HCT116 (cell line): ENCODE measurements around the gene SLX9. TPM values are rescaled to one million over a fixed set of nuclear protein-coding genes. Genes with fewer than 3 reads are reported as not detected.

Experiments used
- ATAC-seq: fragments of 200-7000 bp; cut with Tn5 transposase; 2 replicates; pipeline ENCODE4 v1.9.1; 2020; ENCODE audit warnings: mild to moderate bottlenecking, moderate library complexity
- BruUV-seq: library from RNA; stranded (reverse); fragments of 400-500 nt; replicated peaks from 2 replicates; lab custom pipeline; 2021; lab: Mats Ljungman, UMichigan
- CTCF ChIA-PET: fragments of 300-600 bp; sonication (Branson Sonifier 250); formaldehyde crosslinking; loops from one replicate; lab custom pipeline; 2021; ENCODE audit warnings: antibody characterized with exemption; lab: Charles Lee
- POLR2A ChIA-PET: fragments of 300-600, 350-600 bp; sonication (Branson Sonifier 250); formaldehyde crosslinking; loops from one replicate; lab custom pipeline; 2021; ENCODE audit warnings: antibody characterized with exemption; lab: Charles Lee
- RAD21 ChIA-PET, 2 experiments: fragments of 300-600 bp; sonication (Branson Sonifier 250); formaldehyde crosslinking; loops; one replicate each; lab custom pipeline; 2023; ENCODE audit warnings: low total read pairs in 2 of 2; ENCODE audit not compliant: uncharacterized antibody in 2 of 2, unreplicated experiment in 2 of 2, low non-redundant PET in 1 of 2; lab: Charles Lee
- DNase-seq: peaks from one replicate; pipeline ENCODE4 v3.0.0-alpha.2; 2010; ENCODE audit warnings: low read depth, low spot score
- H2AFZ ChIP-seq: fragments of 200-600 bp; shearing (Covaris generic), sonication (generic); 2 replicates; pipeline ENCODE4 v1.6.1; 2017; ENCODE audit warnings: low read depth, mixed run types, mixed read lengths, antibody characterized with exemption, low read length; ENCODE audit not compliant: poor library complexity, severe bottlenecking
- H3K27ac ChIP-seq: 2 replicates; pipeline ENCODE4 v1.5.1; 2012; ENCODE audit warnings: low read depth, low read length
- H3K27me3 ChIP-seq: fragments of 200-600 bp; sonication (generic); 2 replicates; pipeline ENCODE4 v1.6.1; 2016; ENCODE audit warnings: mixed run types, low read length, mixed read lengths; ENCODE audit not compliant: insufficient read depth
- H3K36me3 ChIP-seq, 2 experiments: fragments of 200-500 bp in 1 of 2; fragments of 200-600 bp in 1 of 2; sonication (Bioruptor generic) in 1 of 2; sonication (generic) in 1 of 2; 2 replicates each; pipeline versions ENCODE4 v1.5.1 to v1.6.1; 2014 to 2016; ENCODE audit warnings: low read length in 2 of 2, inconsistent platforms in 1 of 2, mixed read lengths in 1 of 2, mixed run types in 1 of 2; ENCODE audit not compliant: insufficient read depth in 2 of 2, control insufficient read depth in 1 of 2
- H3K4me1 ChIP-seq, 2 experiments: fragments of 200-600 bp in 1 of 2; sonication (generic) in 1 of 2; 2 replicates each; pipeline versions ENCODE4 v1.5.1 to v1.6.1; 2012 to 2017; ENCODE audit warnings: low read length in 2 of 2, inconsistent platforms in 1 of 2, mild to moderate bottlenecking in 1 of 2, mixed read lengths in 1 of 2, mixed run types in 1 of 2, moderate library complexity in 1 of 2; ENCODE audit not compliant: insufficient read depth in 2 of 2, control insufficient read depth in 1 of 2
- H3K4me2 ChIP-seq: fragments of 200-600 bp; sonication (generic); 2 replicates; pipeline ENCODE4 v1.6.1; 2017; ENCODE audit warnings: mixed run types, low read length, mixed read lengths
- H3K4me3 ChIP-seq, 2 experiments: fragments of 200-600 bp in 1 of 2; sonication (generic) in 1 of 2; replicated peaks in 1 of 2; 2 replicates each; pipeline ENCODE4 v1.5.1; 2011 to 2016; ENCODE audit warnings: low read length in 2 of 2, control low read depth in 1 of 2, low read depth in 1 of 2, mild to moderate bottlenecking in 1 of 2, mixed read lengths in 1 of 2, mixed run types in 1 of 2
- H3K79me2 ChIP-seq: fragments of 200-600 bp; sonication (generic); 2 replicates; pipeline ENCODE4 v1.6.1; 2017; ENCODE audit warnings: mild to moderate bottlenecking, mixed run types, low read length, moderate library complexity, mixed read lengths; ENCODE audit not compliant: insufficient read depth
- H3K9ac ChIP-seq: fragments of 200-600 bp; sonication (generic); 2 replicates; pipeline ENCODE4 v1.6.1; 2016; ENCODE audit warnings: low read length, mixed read lengths
- H3K9me2 ChIP-seq: fragments of 200-600 bp; sonication (generic), shearing (Covaris generic); 2 replicates; pipeline ENCODE4 v1.6.1; 2017; ENCODE audit warnings: mixed run types, mild to moderate bottlenecking, moderate library complexity; ENCODE audit not compliant: insufficient read depth
- H3K9me3 ChIP-seq, 2 experiments: fragments of 200-500 bp in 1 of 2; fragments of 200-600 bp in 1 of 2; sonication (Bioruptor generic) in 1 of 2; sonication (generic) in 1 of 2; 2 replicates each; pipeline ENCODE4 v1.6.1; 2014 to 2017; ENCODE audit warnings: low read length in 2 of 2, mixed read lengths in 2 of 2, inconsistent platforms in 1 of 2, low read depth in 1 of 2, mild to moderate bottlenecking in 1 of 2, mixed run types in 1 of 2, moderate library complexity in 1 of 2; ENCODE audit not compliant: control insufficient read depth in 1 of 2, insufficient read depth in 1 of 2
- H4K20me1 ChIP-seq: fragments of 200-600 bp; sonication (generic), shearing (Covaris generic); 2 replicates; pipeline ENCODE4 v1.6.1; 2017; ENCODE audit warnings: mixed run types, mild to moderate bottlenecking, moderate library complexity; ENCODE audit not compliant: insufficient read depth
- CEBPB ChIP-seq: IDR thresholded peaks from 2 replicates; pipeline ENCODE4 v1.6.1; 2012; ENCODE audit warnings: low read depth
- EZH2 ChIP-seq: fragments of 200-600 bp; sonication (generic); IDR thresholded peaks from 2 replicates; pipeline ENCODE4 v1.6.1; 2017; ENCODE audit warnings: antibody characterized with exemption, mixed run types
- ZNF274 ChIP-seq: fragments of 200-500 bp; sonication (Bioruptor generic); IDR thresholded peaks from 2 replicates; pipeline ENCODE4 v1.6.1; 2014; ENCODE audit warnings: mild to moderate bottlenecking, low read depth, low read length, inconsistent platforms
- intact Hi-C: fragments of 100-400 bp; cut with micrococcal nuclease; formaldehyde crosslinking; loops from 2 replicates; pipeline ENCODE4 v1.10.0; 2022
- total RNA-seq: library from RNA; stranded (reverse); gene quantifications from one replicate; pipeline ENCODE4 v1.2.1, GENCODE V29; 2021; ENCODE audit not compliant: unreplicated experiment
- TF ChIP-seq, protein P1 (sequence below): IDR thresholded peaks from 2 replicates; pipeline ENCODE4 v1.6.1; 2012; ENCODE audit warnings: low read depth

The SLX9 gene
- total RNA-seq, 1 experiment from 2014 or later: 61.9 TPM

DNA sequence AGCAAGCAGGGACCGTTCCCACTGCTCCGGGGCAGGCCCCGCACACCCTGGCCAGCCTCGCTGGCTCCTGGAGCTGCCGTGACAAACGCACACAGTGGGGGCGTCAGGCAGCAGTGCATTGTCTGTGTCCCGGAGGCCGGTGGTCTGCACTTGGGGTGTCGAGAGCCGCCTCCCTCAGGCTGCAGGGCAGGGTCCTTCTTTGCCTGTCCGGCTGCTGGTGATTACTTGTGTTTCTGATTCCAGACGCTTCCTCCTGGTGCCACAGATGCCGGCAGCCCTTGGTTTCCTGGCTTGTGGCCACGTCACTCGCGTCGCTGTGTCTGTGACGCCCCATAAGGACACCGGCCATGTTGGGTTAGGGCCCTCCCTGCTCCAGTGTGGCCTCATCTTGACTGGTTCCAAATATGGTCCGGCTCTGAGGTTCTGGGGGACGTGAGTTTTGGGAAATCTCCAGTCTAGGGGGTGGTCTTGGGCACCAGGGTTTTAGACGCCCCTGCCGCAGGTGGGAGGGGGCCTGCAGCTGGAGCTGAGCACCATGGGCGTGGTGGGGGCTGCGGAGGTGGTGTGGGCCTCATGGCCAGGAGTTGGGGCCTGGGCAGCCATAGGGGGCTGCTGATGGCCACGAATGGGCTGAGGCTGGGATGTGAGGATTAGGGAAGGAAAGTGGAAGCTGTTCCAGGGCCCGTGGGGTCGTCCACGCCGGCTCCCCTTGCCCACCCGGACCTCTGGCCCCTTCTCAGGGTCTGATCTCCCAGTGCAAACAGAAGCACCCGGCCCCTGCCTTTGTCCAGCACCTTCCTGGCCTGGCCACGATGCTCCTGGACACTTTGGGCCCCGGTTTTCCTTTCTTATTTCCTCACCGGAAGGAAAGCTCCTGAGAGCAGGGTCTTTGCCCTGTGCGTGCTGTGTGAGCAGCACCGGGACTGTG is 41.0 kb downstream of the SLX9 start:
- Histone ChIP-seq H3K4me3 (no peak overlapping the region), H3K9me3 (no peaks in the 10 kb centered on the region), H4K20me1 (no peaks in the 10 kb centered on the region), H3K27me3 (no peaks in the 10 kb centered on the region), H3K9ac (no peak overlapping the region), H3K79me2 (no peaks in the 10 kb centered on the region), H3K27ac (no peak overlapping the region), H3K9me2 (no peaks in the 10 kb centered on the region), H3K36me3 (no peaks in the 10 kb centered on the region), H3K4me1 (peaks cover 0 to 6% of the 10 kb centered on the region in 2 experiments; a peak in 1 of 4 replicates), H3K4me2 (no peak overlapping the region), H2AFZ (no peak overlapping the region)
- intact Hi-C loops: no loop called here
- ChIA-PET POLR2A (no interaction called here), RAD21 (no interaction called here), CTCF (no interaction called here)
- BruUV-seq: no TSS peak
- no peak for DNase-seq
- TF ChIP-seq, protein P1, sequence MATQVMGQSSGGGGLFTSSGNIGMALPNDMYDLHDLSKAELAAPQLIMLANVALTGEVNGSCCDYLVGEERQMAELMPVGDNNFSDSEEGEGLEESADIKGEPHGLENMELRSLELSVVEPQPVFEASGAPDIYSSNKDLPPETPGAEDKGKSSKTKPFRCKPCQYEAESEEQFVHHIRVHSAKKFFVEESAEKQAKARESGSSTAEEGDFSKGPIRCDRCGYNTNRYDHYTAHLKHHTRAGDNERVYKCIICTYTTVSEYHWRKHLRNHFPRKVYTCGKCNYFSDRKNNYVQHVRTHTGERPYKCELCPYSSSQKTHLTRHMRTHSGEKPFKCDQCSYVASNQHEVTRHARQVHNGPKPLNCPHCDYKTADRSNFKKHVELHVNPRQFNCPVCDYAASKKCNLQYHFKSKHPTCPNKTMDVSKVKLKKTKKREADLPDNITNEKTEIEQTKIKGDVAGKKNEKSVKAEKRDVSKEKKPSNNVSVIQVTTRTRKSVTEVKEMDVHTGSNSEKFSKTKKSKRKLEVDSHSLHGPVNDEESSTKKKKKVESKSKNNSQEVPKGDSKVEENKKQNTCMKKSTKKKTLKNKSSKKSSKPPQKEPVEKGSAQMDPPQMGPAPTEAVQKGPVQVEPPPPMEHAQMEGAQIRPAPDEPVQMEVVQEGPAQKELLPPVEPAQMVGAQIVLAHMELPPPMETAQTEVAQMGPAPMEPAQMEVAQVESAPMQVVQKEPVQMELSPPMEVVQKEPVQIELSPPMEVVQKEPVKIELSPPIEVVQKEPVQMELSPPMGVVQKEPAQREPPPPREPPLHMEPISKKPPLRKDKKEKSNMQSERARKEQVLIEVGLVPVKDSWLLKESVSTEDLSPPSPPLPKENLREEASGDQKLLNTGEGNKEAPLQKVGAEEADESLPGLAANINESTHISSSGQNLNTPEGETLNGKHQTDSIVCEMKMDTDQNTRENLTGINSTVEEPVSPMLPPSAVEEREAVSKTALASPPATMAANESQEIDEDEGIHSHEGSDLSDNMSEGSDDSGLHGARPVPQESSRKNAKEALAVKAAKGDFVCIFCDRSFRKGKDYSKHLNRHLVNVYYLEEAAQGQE: no peak
- no peak for TF ChIP-seq CEBPB
- TF ChIP-seq ZNF274: no peak
- TF ChIP-seq EZH2: no peak
- no peak for ATAC-seq
